Activated CD8-positive, alpha-beta memory T cell treated with anti-CD3 and anti-CD28 coated beads for 48 hours (primary cell): ENCODE data around the gene CUL7.
A peak's percentile ranks its signal among the peaks of the same experiment; 100 is the strongest.
"Not testable (repeated sequence)": the region's sequence is repeated elsewhere in the genome, so short reads cannot be mapped to it uniquely, and the experiment has no call there.

Experiments used
- DNase-seq, 3 experiments: peaks; one replicate each; pipeline ENCODE4 v3.0.0-alpha.2; 2020; ENCODE audit warnings: low read depth in 2 of 3, low spot score in 2 of 3

Gene CUL7

DNA sequence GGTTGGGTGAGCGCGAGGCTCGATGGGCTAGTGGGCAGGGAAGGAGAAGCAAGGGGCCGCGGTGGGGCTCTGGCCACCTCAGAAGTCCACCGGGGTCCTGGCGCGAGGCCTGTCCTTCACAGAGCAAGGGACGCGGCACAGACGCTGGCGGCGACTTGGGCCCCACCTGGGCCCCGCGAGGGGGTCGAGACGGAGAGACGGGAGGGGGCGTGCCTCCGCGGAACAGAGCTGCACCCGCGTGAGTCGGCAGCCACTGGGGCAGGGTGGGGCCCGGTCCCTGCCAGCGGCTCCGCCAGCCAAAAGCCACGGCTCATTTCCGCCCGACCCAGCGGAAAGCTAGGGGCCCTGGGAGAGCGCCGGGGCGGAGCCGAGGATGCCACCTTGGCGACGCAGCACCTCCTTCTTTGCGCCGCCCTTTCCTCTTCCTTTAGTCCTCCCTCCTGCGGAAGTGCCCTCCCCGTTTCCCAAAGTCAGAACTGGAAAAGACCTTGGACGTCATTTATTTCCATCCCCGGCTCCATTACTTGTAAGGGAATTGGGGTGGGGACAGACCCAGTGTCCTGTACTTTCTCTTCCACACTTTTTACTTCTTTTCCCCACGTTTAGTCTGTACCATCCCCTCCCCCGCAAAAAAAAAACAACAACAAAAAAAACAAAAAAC lies at the start of gene CUL7:
CUL7 (minus strand) TSS at position 307 of the 661 bp plus-strand sequence. CDS start 1,063 bp downstream, outside the sequence.
- peak; percentile 63 to 85 (median 81) for DNase-seq

DNA sequence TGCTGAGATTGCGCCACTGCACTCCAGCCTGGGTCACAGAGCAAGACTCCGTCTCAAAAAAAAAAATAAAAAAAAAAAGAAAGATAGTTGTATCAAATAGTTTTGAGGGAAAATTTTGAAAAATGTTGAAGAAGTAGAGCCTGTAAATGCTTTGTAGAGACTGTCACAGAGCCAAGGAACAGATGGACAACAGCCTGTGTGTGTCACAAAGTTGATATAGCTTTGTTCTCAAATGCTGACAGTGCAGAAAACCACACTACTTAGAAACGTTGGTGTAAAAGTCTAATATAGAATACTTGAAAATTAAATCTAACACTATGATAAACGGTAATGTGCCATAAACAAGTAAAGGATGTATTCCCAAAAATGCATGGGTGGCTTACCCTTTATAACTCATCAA lies 47.8 kb upstream of the CUL7 start:
- DNase-seq: no peak

GRCh38 chr6:43097502-43097901 lies 43.9 kb upstream of the CUL7 start:
- DNase-seq: no peak

- DNase-seq: no peak
Observed at GRCh38 chr6:43097098-43097489, 43.4 kb upstream of the CUL7 start.

DNA sequence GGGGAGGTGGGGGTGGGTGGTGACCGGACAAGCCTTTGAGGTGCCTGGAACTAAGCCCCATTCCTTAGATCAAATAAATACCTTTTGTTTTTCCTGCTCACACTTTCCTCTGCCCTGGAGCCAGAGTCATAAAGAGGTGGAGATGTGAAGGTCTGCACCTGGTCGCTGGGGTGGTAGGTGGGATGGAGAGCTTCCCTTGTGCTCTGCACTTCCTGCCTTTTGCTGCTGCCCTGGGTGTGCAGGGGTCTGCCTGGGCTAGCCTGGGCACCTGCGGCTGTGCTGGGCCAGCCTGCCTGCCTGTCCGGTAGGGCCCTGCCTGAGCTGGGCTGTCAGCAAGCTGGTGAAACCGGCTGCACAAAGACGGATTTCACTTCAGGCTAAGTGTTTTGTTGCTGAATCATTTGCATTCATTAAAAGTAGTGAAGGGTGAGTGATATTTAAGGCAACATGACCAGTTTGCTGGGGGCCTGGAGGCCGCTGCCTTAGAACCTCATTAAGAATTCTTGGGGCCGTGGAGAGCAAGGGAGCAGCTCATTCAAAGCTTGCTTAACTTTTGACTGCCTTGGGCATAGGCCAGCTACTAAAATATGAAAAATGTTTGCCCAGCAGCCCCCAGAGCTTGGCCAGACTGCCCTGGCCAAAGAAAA lies 42.9 kb upstream of the CUL7 start:
- DNase-seq: no peak

DNA sequence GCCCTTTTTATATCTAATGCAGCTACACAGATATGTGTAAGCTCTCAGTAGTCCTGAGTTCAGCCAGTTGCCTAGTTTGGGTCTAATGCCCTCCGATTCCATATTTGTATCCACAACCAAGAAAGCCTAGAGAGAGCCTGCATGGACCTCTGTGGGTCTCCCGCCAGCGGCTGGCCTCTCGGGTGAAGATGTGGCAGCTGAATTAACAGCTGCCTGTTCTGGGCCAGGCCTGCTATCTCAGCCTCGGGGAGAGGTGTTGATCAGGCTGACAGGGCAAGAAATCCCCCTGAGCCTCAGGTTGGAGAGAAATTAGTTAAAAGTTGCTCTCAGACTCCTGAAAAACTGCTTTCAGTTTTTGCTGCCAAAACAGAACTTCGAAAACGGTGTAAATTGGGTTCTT lies 42.3 kb upstream of the CUL7 start:
- no peak for DNase-seq

DNA sequence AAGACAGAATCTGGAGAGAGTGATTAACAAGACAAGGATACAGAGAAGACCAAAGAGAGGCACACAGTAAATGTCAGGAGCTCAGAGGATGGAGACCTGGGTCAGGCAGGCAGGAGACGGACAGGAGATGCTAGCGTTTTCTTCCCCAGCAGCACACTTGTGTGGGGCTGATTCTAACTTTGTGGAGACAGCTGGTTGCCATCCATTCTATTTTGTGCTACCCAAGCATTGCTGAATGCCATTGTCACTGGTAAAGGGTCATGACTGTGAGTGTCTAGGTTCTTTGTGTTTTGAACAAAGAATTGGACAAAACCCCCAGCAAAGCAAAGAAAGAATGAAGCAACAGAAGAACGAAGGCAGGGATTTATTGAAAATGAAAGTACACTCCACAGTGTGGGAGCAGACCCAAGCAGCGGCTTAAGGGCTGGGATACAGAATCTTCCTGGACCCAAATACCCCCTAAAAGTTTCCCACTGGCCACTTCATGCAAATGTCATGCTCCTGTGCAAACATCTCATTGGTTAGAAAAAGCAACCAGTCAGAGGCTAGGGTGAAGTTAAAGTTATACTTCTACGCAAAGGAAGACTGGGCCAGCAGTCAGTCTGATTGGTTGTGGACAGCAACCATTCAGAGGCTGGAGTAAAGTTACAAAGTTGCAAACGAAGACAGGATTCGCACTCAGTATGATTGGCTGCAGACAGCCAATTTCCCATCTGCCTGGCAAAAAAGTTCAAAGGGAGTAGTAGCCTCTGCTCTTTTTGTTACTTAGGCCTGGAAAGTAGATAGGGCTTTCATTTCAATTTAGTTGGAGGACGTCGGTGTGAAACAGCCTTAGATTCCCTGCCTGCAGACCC lies 40.0 kb upstream of the CUL7 start:
- no peak for DNase-seq

- DNase-seq: no peak
Observed at GRCh38 chr6:43092635-43093034, 39.0 kb upstream of the CUL7 start.

DNA sequence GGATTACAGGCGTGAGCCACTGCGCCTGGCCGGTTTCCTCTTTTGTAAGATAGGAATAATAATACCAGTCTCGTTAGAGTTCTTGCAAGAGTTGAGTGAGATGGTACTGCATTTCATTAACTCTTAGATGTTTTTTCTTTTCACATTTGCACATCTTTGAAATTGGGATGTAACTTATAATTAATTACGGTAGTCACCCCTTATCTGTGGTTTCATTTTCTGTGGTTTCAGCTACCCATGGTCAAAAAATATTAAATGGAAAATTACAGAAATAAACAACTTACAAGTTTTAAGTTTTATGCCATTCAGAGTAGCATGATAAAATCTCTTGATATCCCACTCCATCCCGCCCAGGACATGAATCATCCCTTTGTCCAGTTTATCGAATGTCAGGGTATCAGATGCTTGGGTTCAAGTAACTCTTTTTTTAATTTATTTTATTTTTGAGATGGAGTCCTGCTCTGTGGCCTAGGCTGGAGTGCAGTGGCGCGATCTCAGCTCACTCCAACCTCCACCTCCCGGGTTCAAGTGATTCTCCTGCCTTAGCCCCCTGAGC lies 37.9 kb upstream of the CUL7 start:
- DNase-seq: no peak

DNA sequence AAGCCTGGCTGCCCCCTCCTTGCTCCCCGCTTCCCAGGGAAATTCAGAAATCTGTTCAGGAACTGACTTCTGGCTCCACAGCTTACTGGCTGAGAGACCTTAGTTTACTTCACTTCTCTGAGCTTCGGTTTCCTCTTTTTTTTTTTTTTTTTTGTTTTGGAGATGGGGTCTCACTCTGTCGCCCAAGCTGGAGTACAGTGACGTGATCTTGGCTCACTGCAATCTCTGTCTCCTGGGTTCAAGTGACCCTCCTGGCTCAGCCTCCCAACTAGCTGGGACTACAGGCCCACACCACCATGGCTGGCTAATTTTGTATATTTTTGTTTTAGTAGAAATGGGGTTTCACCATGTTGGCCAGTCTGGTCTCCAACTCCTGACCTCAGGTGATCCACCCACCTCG lies 37.4 kb upstream of the CUL7 start:
- no peak for DNase-seq

DNA sequence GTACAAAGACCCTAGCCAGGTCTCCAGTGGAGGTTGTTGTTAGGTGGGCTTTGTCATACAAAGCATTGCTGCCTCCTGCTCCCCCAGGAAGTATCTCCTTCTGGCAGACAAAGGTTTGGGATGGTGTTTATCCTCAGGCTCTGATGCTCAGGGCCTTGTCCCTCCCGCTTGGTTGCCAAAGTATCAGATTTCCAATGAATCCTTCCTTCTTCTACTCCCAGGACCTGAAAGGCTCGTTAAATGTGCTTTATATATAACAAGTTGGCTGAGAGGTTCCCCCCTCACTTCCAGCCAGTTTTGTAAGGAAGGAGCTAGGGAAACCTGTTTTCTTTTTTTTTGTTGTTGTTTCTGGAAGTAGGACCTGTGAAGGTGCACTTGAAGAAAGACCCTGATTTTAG lies 36.9 kb upstream of the CUL7 start:
- no peak for DNase-seq

DNA sequence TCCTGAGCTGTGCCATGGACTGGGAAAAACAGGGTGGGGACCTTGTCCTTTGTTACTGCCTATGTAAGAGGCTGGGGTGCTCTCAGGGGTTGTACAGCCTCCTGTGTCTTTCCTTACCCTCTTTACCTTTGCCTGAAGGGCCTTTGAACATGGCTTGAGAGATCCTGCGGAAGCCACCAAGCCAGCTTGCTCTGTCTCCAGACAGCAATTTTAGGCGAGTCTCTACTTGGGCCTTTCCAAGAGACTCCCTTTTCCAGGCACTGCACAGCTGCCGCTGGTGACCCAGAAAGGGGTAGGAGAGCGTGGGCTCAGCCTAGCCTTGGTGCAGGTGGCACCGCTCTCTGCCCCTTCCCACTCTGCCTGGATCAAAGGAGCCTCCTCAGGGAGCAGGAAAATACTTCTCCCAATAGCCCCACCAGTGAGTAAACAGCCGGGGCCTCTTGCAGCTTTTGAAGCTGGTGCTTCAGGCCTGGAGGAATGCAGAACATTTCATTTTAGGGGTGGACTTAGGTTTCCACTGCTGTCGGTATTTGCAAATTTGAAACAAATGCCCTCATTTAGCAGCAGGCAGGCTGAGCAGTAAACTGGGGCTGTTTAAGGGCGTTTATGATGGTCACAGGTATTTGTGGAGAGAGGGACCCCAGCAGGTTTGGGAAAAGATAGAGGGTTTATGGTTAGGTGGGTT lies 36.4 kb upstream of the CUL7 start:
- DNase-seq: no peak

GRCh38 chr6:43089467-43089866 lies 35.8 kb upstream of the CUL7 start:
- DNase-seq: no peak

DNA sequence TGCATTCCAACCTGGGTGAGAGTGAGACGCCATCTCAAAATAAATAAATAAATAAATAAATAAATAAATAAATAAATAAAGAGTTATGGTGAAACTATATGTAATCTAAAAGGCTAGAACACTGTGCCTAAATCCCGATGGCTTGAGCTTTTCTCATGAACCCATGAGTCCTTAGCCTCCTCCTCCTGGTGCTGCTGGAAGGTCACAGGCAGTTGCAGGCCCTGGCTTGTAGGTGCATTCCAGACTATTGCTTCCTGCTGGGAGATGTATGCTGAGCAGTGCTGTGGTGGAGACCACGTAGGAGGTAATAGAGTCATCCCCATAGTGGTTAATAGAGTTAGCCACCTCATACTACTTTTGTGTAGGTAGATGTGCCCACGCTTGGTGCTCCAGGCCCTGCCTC lies 35.0 kb upstream of the CUL7 start:
- no peak for DNase-seq

DNA sequence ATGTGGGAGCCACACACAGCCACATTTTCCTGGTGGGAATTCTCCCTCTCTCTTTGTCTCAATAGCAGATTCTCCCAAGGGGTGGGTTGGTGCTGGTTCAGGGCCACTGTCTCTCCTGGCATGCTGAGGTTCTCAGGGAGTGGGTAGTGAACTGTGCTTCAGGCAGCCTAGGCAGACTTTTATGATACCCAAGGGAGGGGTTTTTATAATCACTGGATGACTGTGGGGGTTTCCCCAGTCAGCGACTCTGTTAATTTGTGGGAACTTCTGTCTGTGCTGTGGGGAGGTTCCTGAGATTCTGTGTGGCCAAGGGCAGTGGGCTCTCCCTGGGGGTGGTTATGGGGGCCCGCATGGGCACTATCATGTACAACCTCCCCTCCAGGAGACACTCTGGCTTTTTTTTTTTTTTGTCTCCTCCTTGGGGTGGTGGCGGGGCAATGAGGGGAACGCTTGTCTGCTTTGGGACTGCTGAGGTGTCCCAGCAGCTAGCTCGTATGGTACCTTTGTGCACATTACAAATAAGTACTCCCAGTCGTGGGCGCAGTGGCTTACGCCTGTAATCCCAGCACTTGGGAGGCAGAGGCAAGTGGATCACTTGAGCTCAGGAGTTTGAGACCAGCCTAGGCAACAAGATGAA lies 32.5 kb upstream of the CUL7 start:
- DNase-seq: no peak

GRCh38 chr6:43082806-43083655 lies 29.4 kb upstream of the CUL7 start:
- no peak for DNase-seq

DNA sequence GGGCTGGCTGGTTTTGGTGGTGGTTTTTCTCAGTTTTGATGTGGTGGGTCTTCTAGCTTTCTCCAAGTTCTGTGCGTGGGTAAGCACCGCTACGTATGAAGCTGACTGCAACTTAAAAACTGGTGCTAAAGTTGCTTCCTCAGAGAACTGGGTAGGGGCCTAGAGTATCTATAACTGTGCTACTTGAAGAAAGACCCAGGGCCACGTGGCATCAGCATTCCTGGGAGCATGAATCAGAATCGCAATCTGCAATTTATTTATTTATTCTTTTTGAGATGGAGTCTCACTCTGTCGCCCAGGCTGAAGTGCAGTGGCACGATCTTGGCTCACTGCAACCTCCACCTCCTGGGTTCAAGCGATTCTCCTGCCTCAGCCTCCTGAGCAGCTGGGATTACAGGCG lies 28.3 kb upstream of the CUL7 start:
- not testable (repeated sequence) for DNase-seq

- DNase-seq: no peak
Observed at GRCh38 chr6:43081043-43081442, 27.4 kb upstream of the CUL7 start.

GRCh38 chr6:43078691-43079090 lies 25.0 kb upstream of the CUL7 start:
- DNase-seq: no peak

DNA sequence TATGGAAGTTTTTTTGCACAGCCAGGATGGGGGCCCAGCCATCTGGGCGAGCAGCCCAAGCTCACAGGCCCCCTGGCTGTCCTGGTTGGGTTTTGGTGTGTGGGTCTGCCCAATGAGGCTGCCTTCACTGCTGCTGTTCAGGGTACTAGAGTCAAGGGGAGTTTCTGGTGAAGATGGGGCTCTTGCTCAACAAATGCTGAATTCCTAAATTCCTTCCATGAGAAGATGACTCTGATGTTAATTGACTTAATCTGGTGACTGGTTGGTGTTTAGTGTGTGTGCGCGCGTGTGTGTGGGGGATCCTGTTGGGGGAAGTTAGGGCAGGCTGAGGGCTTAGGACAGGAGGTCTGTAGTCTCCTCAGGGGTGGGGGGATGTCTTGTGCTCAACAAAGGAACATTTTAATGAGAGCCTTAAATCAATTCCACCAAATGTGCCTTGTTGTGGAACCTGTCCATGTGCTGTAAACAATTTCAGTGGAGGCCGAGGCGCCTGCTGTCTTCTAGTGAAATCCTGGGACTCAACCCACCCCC lies 24.4 kb upstream of the CUL7 start:
- no peak for DNase-seq
